Fibroblast of upper back skin (primary cell): ENCODE data around the gene KRT7.
"Not testable (repeated sequence)": the region's sequence is repeated elsewhere in the genome, so short reads cannot be mapped to it uniquely, and the experiment has no call there.

Experiments used
- DNase-seq: peaks from one replicate; pipeline ENCODE4 v3.0.0-alpha.2; 2013

The KRT7 gene

DNA sequence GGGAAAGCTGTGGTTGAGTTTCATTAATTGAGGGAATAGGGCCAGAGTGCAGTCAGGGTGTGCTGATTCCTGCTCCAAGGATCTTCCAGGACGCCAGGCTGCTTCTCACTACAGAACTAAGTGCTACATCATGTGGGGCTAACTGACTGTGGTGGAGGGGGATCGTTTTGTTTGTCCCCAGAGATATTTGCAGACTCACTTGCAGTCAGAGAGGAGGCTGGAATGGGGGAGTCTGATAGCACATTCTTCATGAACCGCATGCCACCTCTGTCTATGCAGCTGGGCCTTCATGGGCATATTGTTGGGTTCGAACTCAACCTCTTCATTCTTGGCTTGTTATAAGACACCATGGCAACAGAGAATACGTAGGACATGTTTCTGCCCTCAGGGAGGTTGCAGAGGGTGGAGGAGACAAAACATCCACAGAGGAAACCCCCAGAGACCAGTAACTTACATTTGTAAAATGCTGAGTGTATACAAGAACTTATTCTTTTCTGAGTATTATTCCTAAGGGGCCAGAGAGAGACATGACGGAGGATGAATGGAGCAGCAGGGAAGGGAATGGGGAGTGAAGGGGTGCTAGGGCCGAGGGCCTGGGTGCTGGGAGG, 13.0 kb downstream of the KRT7 start:
- no peak for DNase-seq

DNA sequence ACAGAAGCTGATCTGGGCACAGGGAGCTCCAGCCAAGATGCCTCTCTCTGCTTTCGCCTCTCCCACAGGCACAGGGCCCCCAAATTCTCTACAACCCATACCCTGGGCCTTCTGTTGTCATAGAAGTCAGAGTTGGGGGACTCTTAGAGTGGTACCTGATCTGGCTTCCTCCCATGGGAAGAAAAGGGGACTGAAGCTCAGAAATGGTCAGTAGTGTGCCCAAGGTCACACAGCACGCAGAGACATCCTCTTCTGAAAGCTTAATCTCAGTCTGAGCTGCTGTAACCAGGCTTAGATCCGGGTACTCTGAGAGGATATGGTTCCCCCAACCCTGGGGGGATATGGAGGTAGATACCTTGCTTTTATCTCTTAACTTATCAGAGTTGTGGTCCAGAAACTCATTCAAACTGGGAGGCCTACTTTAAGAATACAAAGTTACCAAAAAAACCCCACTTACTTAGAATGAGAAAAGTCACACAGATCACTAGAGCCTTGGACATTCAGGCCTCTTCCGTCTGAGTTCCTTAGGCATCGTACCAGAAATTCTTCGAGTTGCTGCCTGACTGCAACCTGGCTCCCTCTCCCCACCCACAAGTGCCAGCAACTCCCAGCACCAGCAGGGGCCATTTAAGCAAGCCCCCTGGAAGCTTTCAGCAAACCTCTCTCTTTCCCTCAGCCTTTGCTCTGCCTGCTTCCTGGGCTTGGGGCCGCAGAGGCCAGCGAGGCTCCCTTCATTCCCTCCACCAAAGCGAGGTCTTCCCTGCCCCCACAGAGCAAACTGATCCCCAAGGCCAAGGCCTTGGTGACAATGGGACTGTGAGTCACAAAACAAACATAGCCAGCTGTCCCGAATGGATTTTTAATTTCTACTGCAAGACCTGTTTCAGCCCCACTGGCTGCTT, 13.9 kb downstream of the KRT7 start:
- no peak for DNase-seq

DNA sequence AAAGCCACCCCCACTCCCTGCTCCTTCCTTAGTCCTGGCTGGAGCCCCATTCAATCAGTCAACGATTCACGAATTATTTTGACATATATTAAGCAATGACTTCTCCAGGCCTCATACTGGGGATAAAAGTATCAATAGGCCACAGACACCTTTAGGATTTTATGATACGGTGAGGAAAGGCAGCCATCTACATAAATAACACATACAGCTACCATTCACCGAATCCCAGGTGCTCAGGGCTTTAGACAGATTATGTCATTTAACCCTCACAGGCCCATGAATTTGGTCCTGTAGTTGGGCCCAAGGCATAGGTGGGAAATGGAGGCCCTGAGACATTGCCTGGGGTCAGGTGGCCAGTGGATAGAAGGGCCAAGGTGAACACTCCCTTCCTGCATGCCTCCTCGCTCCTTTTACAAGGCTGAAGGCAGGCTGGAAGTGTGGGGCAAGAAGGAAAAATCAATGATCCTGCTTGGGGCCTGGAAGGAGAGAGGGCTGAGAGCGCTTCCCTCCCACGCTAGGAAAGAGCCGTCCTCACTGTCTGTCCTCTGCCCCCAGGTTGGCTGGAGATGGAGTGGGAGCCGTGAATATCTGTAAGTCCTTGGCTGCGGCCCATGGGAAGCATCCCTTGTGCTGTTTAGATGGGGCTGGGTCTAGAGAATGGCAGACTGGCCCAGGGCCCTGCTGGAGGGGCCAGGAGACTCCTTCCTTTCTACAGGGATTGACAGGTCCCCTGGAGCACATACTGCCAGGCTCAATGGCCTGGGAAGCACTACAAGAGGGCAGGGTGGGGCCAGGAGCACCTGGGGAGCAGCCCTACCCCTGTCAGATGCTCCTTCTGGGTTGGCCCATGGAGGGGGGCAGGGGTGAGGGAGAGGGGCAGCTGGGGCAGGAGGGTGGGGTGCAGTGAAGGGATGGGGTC, 14.8 kb downstream of the KRT7 start:
- no peak for DNase-seq

DNA sequence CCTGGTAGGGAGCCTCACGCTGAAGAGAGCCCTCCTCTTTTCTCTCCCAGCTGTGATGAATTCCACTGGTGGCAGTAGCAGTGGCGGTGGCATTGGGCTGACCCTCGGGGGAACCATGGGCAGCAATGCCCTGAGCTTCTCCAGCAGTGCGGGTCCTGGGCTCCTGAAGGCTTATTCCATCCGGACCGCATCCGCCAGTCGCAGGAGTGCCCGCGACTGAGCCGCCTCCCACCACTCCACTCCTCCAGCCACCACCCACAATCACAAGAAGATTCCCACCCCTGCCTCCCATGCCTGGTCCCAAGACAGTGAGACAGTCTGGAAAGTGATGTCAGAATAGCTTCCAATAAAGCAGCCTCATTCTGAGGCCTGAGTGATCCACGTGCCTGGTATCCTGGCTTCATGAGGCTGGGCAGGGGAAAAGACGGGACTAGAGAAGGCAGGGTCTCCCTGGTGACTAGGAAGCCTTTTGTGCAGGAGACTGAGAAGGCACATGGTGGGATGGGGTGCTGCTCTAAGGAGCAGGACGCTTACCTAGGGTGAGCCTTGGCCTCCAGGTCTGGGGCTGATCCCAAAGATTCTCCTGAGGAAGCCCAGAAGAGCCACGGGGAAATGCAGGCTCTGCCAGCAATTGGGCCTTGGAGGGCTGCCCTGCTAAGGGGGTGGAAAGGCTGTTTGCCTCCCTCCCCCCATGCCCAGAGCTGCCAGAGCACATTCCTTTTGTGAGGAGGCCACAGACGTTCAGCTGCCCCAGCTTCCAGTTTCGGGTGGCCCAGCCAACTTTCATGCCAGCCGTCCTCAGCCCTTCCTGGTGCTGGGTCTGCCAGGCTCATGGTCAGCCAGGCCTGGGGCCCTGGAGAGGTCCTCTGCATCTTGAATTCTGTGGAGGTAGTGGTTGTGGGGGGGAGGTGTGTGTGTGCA, 15.8 kb downstream of the KRT7 start:
- no peak for DNase-seq

DNA sequence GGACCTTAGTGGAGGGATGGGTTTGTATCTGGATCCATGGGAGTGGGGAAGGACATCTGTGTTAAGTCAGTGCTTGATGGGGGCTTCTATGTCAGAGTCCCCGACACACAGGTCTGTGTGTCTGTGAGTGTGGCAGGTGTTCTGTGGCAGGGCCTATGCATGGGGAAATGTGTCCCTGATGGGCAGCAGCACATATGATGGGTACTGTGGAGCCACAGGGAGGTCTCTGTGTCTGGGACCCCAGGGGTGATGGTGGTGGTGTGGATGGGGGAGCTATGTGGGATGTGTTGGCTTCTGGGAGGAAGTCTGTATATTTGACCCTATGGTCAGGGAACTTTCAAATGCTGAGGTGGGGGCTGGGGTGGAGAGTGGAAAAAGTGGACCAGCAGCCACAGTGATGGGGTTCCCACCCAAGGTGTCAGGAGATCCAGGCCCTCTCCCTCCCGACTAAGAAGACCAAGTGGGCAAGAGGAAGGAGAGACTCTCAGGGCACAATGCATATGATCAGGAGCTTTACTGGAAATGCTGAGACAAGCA, 16.5 kb downstream of the KRT7 start:
- no peak for DNase-seq

DNA sequence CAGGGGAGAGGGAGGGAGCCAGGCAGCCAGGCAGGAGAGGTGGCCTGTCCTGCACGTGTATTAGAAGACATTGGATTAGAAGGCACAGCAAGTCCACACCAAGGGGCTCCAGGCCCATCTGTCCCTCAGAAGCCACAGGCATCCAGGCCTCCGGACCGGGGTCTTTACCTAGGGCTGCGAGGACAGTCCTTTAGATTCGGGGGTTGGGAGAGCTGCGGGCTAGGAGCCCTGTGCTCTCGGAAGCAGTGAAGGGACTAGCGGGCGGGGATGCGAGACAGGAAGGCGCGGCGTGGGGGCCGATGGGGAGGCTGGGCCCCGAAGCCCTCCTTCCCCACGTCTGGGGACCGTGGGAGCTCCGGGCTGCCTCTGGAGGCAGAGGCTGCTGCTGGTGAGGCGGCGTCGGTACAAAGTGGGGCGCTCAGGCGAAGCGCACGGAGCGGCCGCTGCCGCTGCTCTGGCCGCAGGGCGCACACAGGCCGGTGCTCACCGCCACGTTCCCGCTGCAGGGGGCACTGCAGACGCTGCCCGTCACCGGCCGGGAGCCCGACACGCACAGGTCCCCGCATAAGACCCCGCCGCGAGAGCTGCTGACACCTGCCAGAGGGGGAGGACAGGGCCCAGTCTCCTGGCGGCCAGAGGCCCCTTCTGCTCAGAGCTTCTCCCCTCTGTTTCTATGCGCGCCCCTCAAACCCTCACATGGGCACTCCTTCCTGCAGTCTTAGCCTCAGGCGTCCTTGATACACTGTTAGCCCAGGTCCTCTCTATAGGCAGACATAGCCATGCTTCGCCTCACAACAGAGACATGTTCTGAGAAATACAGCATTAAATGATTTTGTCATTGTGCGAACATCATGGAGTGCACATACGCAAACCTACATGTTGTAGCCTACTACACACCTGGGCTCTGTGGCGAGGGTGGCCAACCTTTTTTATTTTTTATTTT, 17.3 kb downstream of the KRT7 start:
- no peak for DNase-seq

DNA sequence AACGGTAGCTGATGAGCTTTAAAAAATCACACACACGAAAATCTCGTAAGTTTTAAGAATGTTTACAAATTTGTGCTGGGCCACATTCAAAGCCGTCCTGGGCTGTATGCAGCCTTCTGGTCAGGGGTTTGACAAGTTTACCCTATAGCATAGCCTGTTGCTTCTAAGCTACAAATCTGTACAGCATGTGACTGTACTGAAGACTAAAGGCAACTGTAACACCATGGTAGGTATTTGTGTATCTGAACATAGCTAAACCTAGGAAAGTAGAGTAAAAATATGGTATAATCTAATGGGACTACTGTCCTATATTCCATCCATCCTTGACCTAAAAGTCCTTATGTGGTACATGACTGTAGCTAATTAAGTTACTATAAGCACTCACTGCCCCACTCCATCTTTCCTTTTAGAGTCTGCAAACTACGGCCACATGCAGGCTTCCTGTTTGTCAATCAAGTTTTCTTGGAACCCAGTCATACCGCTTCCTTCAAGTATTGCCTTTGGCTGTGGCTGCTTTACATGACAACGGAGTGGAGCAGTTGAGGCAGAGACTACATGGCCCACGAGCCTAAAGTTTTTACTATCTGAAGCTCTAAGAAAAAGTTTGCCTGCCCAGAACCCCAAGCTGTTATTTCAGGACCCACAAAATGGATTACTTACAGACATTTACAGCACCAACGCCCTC, 18.5 kb downstream of the KRT7 start:
- no peak for DNase-seq

DNA sequence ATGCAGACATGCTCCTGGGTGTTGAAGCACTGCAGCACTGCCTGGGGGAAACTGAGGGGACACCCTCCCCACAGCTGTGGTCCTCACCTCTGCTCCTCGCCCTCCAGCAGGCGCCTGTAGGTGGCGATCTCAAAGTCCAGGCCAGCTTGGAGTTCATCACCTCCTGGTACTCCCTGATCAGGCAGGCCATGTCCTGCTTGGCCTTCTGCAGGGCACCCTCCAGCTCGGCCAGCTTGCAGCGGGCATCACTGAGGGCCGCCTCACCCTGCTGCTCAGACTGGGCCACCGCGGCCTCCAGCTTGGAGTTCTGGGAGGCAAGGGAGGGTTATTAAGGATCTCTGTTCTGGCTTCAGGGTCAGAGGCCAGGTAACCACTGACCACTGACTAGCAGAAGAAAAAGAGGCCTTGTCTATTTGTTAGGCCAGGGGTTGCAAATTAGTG, 19.2 kb downstream of the KRT7 start:
- DNase-seq: not testable (repeated sequence)

DNA sequence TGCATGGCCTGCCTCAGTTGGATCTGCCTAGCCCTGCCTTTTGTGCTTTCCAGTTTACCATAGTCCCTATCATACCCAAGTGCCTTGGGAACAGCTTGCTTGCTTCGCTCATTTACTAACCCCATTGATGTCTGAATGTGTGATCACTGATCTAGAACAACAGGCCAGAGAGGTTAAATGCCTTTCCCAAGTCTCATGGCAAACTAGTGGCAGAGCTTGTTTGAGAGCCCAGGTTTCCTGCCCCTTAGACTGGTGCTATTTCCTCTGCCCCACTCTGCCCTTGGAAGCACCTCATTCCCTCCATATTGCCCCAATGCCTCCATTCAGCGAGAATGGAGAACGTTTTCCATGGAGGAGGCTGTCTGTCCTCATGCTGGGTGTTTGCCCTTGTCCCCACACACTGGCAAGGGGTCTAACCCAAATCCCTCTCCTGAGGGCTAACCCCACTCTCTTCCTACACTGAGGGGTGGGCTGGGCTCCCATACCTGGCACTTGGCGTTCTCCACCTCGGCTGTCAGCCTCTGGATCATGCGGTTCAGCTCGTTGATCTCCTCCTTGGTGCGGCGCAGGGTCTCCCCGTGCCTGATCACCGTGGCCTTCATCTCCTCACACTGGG, 19.8 kb downstream of the KRT7 start:
- DNase-seq: no peak

DNA sequence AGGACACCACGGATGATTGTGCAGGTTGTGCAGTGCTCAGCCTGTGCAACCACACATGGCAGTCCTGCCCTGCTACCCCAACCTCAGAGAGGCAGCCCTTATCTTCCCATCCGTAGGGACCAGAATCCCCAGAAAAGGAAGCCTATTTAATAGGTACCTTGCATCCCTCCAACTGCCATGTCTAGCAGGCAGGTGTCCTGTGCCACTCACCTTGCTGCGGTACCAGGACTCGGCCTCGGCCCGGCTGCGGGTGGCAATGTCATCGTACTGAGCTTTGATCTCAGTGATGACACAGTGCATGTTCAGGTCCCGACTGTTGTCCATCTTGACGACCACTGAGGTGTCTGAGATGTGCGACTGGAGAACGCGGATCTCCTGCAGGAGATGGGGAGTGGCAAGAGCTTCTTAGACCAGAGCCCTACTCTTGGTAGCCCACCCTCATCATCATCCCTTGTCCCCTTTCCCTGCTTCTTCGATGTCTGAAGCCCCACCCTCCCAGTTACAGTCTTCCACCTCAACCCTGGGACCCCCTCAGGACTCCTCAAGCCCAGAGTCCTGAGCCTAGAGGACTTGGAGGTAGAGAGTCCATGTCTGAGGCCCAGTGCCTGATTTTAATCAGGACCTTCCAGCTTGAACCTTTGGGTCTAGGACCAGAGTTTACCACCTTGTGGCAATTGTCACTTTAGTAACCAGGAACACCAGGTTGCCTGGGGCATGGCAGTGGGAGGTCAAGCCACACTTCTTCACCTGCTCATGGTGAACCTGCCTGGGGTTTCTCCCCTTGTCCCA, 20.5 kb downstream of the KRT7 start:
- no peak for DNase-seq

DNA sequence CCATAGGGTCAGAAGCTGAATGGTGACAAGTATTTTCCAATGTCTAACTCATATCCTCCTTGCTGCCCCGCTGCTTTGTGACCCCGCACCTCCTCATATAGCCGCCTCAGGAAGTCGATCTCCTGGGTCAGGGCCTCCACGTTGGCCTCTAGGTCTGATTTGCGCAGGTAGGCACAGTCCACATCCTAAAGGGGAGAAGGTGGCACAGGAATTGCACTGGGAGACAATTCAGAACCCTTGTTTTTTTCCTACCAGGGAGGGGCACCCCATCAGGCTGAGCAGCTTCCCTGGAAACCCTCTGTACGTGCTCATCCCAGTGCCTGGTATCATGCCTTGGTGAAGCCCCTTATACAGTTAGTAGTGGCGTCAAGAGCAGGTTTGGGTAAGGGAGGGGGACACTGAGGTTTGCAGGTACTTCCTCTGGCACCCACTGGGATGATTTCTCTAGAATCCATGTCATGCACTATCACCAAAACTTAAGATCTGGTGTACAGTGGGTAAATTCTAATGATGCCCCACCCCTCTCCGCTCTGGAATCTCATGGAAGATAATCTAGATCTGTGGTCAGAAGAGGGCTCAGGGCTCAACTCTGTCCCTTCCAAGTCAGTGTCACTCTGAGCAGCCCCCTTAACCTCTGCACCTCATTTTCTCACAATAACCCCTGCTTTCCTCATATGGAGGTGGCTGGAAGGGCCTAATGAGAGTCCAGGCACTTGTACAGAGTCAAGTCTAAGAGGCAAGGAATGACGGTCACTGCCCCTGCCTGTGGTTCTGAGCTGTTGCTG, 21.3 kb downstream of the KRT7 start:
- DNase-seq: no peak

DNA sequence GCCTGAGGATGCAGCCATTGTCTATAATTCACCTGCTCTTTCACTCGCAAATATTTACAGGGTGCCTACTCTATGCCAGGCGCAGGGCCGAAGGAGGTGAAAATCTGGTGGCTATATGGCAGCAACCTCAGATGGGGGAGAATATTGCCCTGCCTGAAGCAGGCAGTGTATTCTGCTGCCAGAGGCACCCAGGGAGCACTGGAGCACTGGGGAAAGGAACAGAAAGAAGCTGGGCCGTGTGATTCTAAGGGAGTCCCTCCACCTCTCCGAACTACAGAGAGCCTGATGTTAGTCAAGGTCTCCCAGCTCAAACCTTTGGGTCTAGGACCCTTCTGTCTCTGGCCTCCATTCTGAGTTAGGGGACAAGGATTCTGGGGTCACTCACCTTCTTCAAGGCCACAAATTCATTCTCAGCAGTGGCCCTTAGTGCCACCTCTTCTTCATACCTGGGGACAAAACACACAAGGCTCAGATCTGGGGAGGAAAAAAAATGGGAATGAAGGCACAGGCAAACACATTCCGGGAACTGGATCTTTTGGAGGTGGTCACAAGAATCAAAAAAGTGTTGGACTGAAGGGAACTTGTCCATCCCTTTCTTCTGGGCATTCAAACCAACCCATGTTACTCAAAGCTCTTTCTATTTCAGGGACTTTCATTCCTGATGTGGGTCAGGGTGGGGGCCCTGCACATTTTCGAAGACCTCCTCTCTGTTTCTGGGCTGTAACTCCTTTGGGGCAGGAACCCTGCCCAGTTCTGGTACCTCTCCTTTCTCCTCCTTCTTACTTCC, 22.1 kb downstream of the KRT7 start:
- DNase-seq: no peak

DNA sequence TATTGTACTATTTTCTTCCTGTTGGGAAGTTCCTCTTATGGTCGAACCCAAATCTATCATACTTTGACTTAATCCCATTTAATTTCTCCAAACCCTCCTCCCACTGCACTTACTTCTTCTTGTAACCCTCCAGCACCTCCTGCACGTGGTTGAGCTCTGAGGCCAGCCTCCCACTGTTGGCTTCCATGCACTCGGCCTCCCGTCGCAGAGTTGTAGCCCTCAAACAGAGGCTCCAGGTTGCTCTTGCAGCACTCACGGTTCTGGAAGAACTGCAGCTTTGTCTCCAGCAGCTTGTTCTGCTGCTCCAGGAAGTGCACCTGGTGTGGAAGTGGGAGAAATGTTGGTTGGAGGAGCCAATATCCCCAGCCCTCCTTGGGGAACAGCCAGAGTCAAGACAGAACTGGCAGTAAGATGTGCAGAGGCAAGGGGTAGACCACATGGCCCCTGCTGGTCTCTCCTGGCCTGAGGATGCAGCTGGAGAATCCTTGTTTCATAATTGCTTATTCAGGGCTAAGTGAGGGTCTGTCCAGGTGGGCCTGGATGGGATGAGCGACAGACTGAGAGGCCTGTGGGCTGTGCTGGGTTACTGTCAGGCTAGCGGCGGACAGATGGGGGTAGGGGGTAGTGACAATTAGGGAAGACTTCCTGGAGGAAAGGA, 23.0 kb downstream of the KRT7 start:
- no peak for DNase-seq

DNA sequence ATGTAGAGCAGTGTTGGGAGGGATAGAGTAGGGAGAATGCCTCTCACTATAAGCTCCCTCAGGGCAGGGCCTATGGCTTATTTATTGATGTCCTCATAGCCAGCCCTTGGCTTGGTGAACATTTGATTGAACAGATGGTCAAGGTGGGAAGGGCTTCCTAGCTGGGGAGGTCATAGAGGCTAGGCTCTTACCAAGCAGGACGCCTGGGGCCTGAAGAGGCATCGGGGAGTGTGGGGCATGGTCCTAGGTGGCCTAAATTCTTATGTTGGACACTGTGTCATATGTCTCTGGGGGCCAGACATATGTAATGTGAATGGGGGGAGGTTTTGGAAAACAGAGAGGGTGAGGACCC, 23.5 kb downstream of the KRT7 start:
- DNase-seq: no peak

DNA sequence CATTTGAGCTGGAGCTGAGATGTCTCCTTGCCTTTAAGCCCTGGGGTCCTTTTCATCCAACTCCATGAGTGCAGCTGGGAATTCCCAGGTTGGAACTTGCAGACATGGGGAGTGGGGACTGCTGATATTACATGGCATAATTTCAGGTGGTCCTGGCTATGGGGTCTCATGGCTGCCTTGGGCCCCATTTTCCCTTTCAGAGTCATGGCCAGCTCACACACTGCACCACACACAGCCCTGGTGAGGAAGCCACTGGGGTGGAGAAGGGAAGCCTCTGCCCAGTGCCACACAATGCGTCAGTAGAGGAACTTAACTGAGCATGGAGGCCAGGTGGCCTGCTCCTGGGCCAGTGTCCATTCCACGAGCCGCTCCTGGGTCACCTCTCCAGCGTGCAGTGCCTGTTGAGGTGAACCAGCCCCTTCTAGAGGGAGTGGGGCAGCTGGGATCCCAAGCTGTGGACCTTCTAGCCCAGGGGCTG, 24.1 kb downstream of the KRT7 start:
- DNase-seq: no peak

DNA sequence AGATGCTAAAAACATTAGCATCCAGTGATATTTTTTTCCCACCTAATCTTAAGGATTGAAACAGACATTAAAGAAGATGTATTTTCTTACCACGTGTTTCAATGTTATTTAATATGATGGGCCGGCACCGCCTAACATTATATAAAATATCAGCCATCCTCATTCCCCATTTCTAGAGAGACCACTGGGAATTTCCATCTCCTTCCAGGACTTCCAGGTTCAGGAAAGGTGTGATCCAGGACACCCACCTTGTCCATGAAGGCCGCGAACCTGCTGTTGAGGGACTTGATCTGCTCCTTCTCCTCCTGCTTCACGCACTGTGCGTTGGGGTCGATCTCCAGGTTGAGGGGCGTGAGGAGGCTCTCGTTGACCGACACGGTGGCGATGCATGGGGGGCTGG, 24.9 kb downstream of the KRT7 start:
- DNase-seq: not testable (repeated sequence)
